Nephron progenitor cell (in vitro differentiated cells): Measurements from ENCODE around the gene RPL18.
A peak's percentile ranks its signal among the peaks of the same experiment; 100 is the strongest.

ENCODE experiments used
- DNase-seq: peaks from one replicate; pipeline ENCODE4 v3.0.0; 2021
- H3K27ac Mint-ChIP-seq: 2 replicates; pipeline ENCODE4 v1.8.0; 2021; ENCODE audit warnings: mild to moderate bottlenecking, moderate library complexity, mixed read lengths
- H3K27me3 Mint-ChIP-seq: 2 replicates; pipeline ENCODE4 v1.8.0; 2021; ENCODE audit warnings: mild to moderate bottlenecking, low read depth, mixed read lengths; ENCODE audit not compliant: poor library complexity
- H3K36me3 Mint-ChIP-seq: 2 replicates; pipeline ENCODE4 v1.8.0; 2021; ENCODE audit warnings: low read depth, mixed read lengths
- H3K4me1 Mint-ChIP-seq: 2 replicates; pipeline ENCODE4 v1.8.0; 2021; ENCODE audit warnings: mixed read lengths
- H3K4me3 Mint-ChIP-seq: 2 replicates; pipeline ENCODE4 v1.8.0; 2021; ENCODE audit warnings: mild to moderate bottlenecking, moderate library complexity, mixed read lengths
- H3K9me3 Mint-ChIP-seq: 2 replicates; pipeline ENCODE4 v1.8.0; 2021; ENCODE audit warnings: mild to moderate bottlenecking, moderate library complexity, mixed read lengths
- TF ChIP-seq, protein P1 (sequence below): fragments of 200-600 bp; sonication (generic); IDR thresholded peaks from 2 replicates; pipeline ENCODE4 v1.5.0; 2021; ENCODE audit warnings: antibody characterized with exemption

RPL18 gene

DNA sequence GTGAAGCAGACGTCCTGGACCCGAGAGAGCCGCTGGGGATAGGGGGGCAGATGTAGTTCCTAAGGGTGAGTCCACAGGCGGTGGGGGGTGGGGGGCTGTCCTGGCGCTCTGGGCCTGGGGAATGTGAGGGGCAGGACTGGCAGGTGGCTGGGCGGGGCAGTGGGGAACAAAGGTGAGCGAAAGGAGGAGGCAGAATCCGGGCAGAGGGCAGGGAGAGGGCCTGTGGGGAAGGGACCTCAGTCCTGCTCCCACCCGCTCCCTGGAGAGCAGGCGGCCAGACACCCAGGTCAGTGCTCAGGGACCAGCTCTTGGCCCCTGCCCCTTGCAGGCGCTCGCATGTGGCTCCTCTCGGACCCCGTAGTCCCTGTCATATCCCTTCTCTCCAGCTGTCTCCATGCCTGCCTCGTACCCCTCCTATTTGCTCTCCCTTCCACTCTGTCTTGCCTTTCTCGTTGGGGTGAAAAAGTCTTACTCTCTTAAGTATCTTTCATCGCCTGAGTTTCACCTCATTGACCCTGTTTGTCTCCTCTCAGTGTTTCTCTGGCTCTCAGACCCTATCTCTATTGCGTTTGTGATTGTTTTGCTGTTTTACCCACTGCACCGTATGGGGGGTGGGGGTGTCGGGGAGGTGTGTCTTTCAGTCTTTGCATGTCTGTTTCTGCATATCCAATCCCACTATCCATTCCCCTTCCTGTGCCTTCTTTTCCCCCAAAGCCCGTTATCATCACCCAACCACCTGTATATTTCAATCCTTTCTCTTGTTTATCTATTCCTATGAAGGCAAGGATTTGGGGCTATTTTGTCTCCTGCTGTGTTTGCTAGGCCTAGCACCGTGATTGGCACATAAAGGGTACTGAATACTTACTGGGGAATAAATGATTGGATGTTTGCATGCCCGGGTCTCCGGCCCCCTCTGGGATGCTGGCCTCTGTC, 6.1 kb upstream of the RPL18 start:
- Mint-ChIP-seq H3K4me1 (peaks cover 62% of the 10 kb centered on the region), H3K36me3 (peaks cover 5% of the 10 kb centered on the region), H3K4me3 (peak overlapping the region; percentile 87), H3K9me3 (no peaks in the 10 kb centered on the region), H3K27me3 (no peaks in the 10 kb centered on the region), H3K27ac (peak overlapping the region; percentile 33)
- no peak for DNase-seq
- TF ChIP-seq, protein P1, sequence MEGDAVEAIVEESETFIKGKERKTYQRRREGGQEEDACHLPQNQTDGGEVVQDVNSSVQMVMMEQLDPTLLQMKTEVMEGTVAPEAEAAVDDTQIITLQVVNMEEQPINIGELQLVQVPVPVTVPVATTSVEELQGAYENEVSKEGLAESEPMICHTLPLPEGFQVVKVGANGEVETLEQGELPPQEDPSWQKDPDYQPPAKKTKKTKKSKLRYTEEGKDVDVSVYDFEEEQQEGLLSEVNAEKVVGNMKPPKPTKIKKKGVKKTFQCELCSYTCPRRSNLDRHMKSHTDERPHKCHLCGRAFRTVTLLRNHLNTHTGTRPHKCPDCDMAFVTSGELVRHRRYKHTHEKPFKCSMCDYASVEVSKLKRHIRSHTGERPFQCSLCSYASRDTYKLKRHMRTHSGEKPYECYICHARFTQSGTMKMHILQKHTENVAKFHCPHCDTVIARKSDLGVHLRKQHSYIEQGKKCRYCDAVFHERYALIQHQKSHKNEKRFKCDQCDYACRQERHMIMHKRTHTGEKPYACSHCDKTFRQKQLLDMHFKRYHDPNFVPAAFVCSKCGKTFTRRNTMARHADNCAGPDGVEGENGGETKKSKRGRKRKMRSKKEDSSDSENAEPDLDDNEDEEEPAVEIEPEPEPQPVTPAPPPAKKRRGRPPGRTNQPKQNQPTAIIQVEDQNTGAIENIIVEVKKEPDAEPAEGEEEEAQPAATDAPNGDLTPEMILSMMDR: no peak

DNA sequence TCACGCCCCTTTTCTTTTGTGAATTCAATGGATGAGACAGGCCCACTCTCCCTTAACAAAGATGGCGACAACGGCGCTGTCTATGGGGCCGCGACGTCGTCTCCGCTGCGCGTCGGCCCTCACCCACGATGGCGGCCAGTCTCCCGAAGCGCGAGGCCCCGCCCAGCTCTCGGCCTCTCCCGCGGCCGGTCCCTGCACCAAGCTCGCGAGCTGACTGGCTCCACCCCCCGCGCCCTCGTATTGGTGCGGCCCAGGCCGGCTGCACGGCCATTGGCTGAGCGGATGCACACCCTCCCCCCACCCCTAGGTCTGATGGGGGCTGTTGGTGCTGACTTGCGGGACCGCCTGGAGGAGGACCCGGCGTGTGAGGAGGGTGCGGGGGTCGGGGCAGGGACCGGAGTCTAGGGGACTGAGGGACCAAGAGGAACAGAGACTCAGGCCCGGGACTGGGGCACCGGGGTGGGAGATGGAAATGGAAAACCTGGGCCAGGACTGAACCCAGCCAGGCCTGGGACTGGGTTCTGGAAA, 5.2 kb upstream of the RPL18 start:
- H3K27me3 Mint-ChIP-seq: no peaks in the 10 kb centered on the region

DNA sequence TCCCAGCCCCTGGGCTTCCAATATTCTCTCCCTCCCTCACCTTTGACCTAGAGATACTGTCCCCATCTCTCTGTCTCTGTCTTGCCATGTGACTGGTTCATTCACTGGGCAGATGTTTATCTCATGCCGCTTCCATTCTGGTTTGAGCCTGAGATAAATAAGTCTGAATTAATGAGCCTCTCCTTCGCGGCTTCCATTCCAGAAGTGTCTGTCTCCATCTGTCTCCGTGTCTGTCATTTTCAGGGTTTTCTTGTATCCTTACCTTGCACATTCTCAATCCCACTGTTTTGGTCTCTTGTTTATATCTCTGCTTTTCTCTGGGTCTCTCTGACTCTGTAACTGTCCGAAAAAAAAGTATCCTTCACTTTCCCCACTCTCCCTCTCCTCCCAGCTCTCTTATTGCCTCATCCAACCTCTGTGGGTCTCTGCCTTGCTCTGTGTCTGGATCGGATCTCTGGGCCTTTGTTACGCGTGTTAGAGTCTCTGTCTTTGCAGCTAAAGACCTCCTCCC, 4.6 kb upstream of the RPL18 start:
- no peaks in the 10 kb centered on the region for H3K9me3 Mint-ChIP-seq
- peaks cover 65% of the 10 kb centered on the region for H3K4me1 Mint-ChIP-seq
- peaks cover 8% of the 10 kb centered on the region for H3K36me3 Mint-ChIP-seq
- no peak for DNase-seq
- H3K4me3 Mint-ChIP-seq: peak overlapping the region; percentile 87
- TF ChIP-seq, protein P1: no peak
- no peaks in the 10 kb centered on the region for H3K27me3 Mint-ChIP-seq
- H3K27ac Mint-ChIP-seq: peak overlapping the region; percentile 99

More for the DNA sequence above, 5.2 kb upstream of the RPL18 start:
- TF ChIP-seq, protein P1: no peak
- H3K4me1 Mint-ChIP-seq: peaks cover 63% of the 10 kb centered on the region
- peak; percentile 99 for DNase-seq
- peak overlapping the region; percentile 99 for H3K27ac Mint-ChIP-seq
- H3K9me3 Mint-ChIP-seq: no peaks in the 10 kb centered on the region
- H3K36me3 Mint-ChIP-seq: peaks cover 5% of the 10 kb centered on the region
- peak overlapping the region; percentile 87 for H3K4me3 Mint-ChIP-seq

DNA sequence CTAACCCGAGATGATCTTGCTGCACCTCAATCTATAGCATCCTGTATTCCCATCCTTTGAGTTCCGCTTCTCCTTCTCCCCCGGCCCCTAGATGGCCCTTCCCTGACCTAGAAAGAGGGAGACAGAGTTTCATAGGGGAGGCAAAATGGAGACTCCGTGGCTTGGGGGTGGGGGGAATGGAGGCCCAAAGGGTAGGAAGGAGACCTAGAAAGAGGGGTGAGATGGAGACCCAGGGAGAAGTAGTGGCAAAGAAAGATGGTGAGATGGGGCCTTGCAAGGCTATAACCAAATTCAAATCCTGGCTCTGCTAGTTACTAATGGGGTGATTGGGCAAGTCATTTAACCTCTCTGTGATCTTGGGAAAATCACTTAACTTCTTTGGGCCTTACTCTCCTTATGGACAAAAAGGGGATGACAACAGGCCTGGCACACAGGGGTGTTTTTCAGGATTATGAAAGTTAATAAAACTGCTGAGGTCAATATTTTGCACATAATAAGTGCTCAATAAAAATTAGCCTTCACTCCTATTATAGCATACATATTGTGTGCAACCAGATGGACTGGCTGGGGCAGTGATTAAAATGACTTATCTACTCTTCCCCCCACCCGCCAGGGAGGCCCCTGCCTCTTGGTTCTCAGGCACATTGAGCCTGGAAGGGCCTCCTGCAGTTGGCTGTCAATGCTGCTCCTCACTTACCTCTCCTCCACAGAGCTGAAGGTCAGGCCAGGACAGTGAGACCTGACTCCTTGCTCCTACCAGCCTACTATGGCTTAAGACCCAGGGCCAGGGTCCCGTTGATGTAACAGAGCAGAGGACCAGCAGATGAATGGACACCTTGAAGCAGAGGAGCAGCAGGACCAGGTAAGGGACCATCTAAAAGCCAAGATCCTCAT, 961 bp upstream of the RPL18 start:
- no peak for DNase-seq
- peak overlapping the region; percentile 97 for H3K4me3 Mint-ChIP-seq
- peaks cover 24% of the 10 kb centered on the region for H3K36me3 Mint-ChIP-seq
- H3K9me3 Mint-ChIP-seq: no peaks in the 10 kb centered on the region
- peaks cover 79% of the 10 kb centered on the region for H3K4me1 Mint-ChIP-seq
- no peaks in the 10 kb centered on the region for H3K27me3 Mint-ChIP-seq
- TF ChIP-seq, protein P1: no peak
- H3K27ac Mint-ChIP-seq: peak overlapping the region; percentile 100

DNA sequence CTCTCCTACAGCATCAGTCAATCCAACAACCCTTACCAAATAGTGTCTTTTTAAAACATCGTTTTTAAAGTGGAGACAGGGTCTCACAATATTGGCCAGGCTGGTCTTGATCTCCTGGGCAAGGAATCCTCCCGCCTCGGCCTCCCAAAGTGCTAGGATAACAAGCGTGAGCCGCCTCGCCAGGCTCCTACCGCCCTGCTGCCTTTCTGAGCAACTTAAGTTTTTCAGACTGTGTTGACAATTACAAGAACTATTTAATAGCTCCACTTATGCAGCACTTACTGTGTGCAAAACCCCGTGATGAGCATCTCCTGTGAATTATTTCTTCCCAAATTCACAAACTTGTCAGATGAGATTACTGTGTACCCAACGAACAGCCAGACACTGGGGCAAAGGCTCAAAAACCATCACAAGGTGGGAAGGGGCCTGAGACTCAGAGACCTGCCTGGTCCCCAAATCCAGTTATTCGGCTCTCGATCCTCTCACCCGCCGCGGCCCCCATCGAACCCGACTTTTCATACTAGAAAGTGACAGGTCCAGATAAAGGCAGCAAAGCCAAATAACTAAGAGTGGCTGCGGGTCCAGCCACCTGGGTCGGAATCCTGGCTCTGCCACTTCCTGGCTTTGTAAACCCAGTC, 581 bp downstream of the RPL18 start:
- Mint-ChIP-seq H3K4me3 (peak overlapping the region; percentile 97), H3K9me3 (no peaks in the 10 kb centered on the region), H3K4me1 (peaks cover 79% of the 10 kb centered on the region), H3K36me3 (peaks cover 24% of the 10 kb centered on the region), H3K27ac (peak overlapping the region; percentile 100), H3K27me3 (no peaks in the 10 kb centered on the region)
- TF ChIP-seq, protein P1: no peak
- no peak for DNase-seq
